B cell (primary cell): ENCODE data around the gene NAT8.
"Not testable (repeated sequence)": the region's sequence is repeated elsewhere in the genome, so short reads cannot be mapped to it uniquely, and the experiment has no call there.

Experiments used
- CTCF ChIP-seq: fragments of 200-600 bp; IDR thresholded peaks from one replicate; pipeline ENCODE4 v1.8.0; 2022; ENCODE audit warnings: antibody characterized with exemption, mild to moderate bottlenecking
- EZH2 ChIP-seq: IDR thresholded peaks from 2 replicates; pipeline ENCODE4 v1.6.1; 2012; ENCODE audit warnings: borderline replicate concordance, low read depth, mild to moderate bottlenecking, moderate library complexity, low read length; ENCODE audit not compliant: insufficient read depth, poor library complexity, severe bottlenecking

GRCh38 chr2:73678008-73678407 lies 35.8 kb upstream of the NAT8 start:
- not testable (repeated sequence) for TF ChIP-seq CTCF, EZH2
